ENCODE results near the gene PLPP4.

Gene PLPP4

DNA sequence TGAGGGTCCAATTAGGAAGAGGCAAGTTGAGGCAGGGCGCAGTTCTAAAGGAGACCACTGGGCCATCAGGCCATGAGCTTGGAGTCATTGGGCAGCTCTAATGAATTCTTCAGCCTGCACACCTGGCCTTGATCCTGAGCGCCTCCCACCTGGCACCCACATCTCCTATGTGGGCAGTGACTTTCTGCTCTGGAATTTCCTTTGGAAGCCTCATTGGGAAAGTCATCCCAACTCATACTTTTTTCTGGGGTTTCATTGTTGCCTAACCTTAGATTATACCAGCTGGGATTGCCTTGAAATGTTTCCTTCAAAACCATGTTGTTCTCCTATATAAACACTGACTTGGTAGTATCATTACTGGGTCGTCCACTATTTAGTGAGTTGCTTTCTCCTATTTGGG is 54.1 kb downstream of the PLPP4 start:
- H3K27ac Mint-ChIP-seq = no peak overlapping the region
- H3K9me3 Mint-ChIP-seq = peaks cover 7% of the 10 kb centered on the region
- ATAC-seq (no peak), DNase-seq (no peak)
- no peaks in the 10 kb centered on the region for H3K36me3 Mint-ChIP-seq (ENCODE audit: low read depth)
- no peaks in the 10 kb centered on the region for H3K27me3 Mint-ChIP-seq
- H3K4me1 Mint-ChIP-seq = no peaks in the 10 kb centered on the region
- H3K4me3 Mint-ChIP-seq = no peak overlapping the region

GRCh38 chr10:120513307-120513796 is 56.3 kb downstream of the PLPP4 start:
- ATAC-seq (no peak), DNase-seq (no peak)
- Mint-ChIP-seq H3K27ac (no peak overlapping the region), H3K9me3 (peaks cover 7% of the 10 kb centered on the region), H3K36me3 (ENCODE audit: low read depth) (no peaks in the 10 kb centered on the region), H3K4me3 (no peak overlapping the region), H3K4me1 (no peaks in the 10 kb centered on the region), H3K27me3 (no peaks in the 10 kb centered on the region)

GRCh38 chr10:120514035-120514620 is 57.1 kb downstream of the PLPP4 start:
- H3K27ac Mint-ChIP-seq = no peak overlapping the region
- DNase-seq (peak; percentile 11), ATAC-seq (no peak)
- H3K27me3 Mint-ChIP-seq = no peaks in the 10 kb centered on the region
- no peak overlapping the region for H3K4me3 Mint-ChIP-seq
- H3K9me3 Mint-ChIP-seq = peaks cover 7% of the 10 kb centered on the region
- H3K4me1 Mint-ChIP-seq = no peaks in the 10 kb centered on the region
- no peaks in the 10 kb centered on the region for H3K36me3 Mint-ChIP-seq (ENCODE audit: low read depth)

DNA sequence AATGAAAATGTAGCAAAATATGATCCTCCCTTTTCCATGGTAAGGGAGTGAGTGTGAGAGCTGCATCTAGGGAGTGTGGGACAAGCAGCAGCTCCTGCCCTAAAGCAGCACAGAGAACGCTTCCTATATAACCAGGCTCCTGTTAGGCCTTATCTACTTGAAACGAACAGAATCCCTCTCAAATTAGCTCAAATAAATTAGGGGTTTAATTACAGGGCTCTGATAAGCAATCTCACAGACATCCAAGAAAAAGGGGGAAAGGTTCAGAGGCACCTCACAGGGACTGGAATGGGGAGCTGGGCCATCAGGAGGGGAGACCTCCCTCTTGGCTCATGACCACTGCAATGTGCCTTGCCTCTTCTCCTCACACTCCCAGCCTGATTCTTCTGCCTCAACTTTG is 57.9 kb downstream of the PLPP4 start:
- no peaks in the 10 kb centered on the region for H3K4me1 Mint-ChIP-seq
- H3K36me3 Mint-ChIP-seq (ENCODE audit: low read depth) = no peaks in the 10 kb centered on the region
- ATAC-seq = no peak
- peaks cover 7% of the 10 kb centered on the region for H3K9me3 Mint-ChIP-seq
- no peak overlapping the region for H3K27ac Mint-ChIP-seq
- H3K27me3 Mint-ChIP-seq = no peaks in the 10 kb centered on the region
- no peak for DNase-seq
- H3K4me3 Mint-ChIP-seq = no peak overlapping the region

DNA sequence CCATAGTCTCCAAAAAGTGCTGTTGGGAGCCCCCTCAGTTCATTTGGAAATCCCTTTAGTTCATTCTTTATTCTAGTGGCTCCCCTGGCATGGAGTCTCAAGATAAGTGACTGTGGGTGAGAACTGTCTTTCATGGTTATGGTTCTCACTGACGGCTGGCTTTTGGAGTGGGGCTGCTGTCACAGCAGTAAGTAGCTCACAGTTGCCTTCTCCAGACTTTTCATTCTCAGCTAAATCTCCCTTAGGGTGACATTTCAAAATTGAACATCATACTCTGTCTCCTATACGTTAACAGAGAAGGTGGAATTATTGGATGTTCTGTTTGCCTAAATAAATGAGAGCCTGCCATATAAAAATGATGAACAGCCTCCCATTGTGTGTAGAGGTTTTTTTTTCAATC is 58.7 kb downstream of the PLPP4 start:
- peaks cover 7% of the 10 kb centered on the region for H3K9me3 Mint-ChIP-seq
- ATAC-seq (no peak), DNase-seq (no peak)
- H3K36me3 Mint-ChIP-seq (ENCODE audit: low read depth) = no peaks in the 10 kb centered on the region
- H3K27ac Mint-ChIP-seq = no peak overlapping the region
- H3K4me3 Mint-ChIP-seq = no peak overlapping the region
- H3K4me1 Mint-ChIP-seq = no peaks in the 10 kb centered on the region
- no peaks in the 10 kb centered on the region for H3K27me3 Mint-ChIP-seq

- DNase-seq = no peak
Measured at GRCh38 chr10:120516426-120516825, 59.4 kb downstream of the PLPP4 start.

GRCh38 chr10:120517196-120517595 is 60.2 kb downstream of the PLPP4 start:
- no peak for ATAC-seq
- H3K4me3 Mint-ChIP-seq = no peak overlapping the region
- H3K4me1 Mint-ChIP-seq = no peaks in the 10 kb centered on the region
- H3K36me3 Mint-ChIP-seq (ENCODE audit: low read depth) = no peaks in the 10 kb centered on the region
- H3K9me3 Mint-ChIP-seq = peaks cover 7% of the 10 kb centered on the region
- no peak overlapping the region for H3K27ac Mint-ChIP-seq
- DNase-seq = no peak
- no peaks in the 10 kb centered on the region for H3K27me3 Mint-ChIP-seq

More at GRCh38 chr10:120516426-120516825, 59.4 kb downstream of the PLPP4 start:
- peaks cover 7% of the 10 kb centered on the region for H3K9me3 Mint-ChIP-seq
- H3K27ac Mint-ChIP-seq = no peak overlapping the region
- H3K4me1 Mint-ChIP-seq = no peaks in the 10 kb centered on the region
- no peak overlapping the region for H3K4me3 Mint-ChIP-seq
- ATAC-seq = no peak
- no peaks in the 10 kb centered on the region for H3K27me3 Mint-ChIP-seq
- no peaks in the 10 kb centered on the region for H3K36me3 Mint-ChIP-seq (ENCODE audit: low read depth)

DNA sequence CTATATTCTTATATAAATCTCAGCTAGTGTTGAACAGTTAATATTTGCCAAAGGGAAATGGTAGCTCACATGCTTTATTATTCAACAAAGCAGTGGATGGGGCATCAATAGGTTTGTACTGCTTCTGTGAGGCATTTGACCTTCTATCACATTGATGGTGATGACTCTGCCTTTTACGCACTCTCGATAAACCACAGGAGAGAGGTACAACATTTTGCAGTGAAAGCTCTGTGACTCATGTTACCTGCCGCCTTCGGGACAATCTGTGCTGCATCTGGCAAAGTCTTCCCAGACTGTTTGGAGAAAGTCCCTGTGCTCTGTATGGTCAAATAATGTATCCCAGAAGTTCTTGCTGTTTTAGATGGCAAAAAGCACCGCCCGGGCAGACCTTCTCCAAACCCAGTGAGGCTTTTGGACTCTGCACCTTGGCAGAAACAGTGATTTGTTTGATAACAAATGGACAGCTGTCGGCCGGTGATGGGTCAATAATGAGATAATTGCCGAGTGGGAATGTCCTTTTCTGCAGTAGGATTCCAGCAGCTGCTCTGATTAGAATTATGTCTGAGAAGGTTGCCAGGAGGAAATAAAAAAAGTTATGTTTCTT is 61.0 kb downstream of the PLPP4 start:
- no peaks in the 10 kb centered on the region for H3K4me1 Mint-ChIP-seq
- peaks cover 7% of the 10 kb centered on the region for H3K9me3 Mint-ChIP-seq
- no peak overlapping the region for H3K4me3 Mint-ChIP-seq
- DNase-seq (no peak), ATAC-seq (no peak)
- no peaks in the 10 kb centered on the region for H3K27me3 Mint-ChIP-seq
- H3K36me3 Mint-ChIP-seq (ENCODE audit: low read depth) = no peaks in the 10 kb centered on the region
- no peak overlapping the region for H3K27ac Mint-ChIP-seq

- no peaks in the 10 kb centered on the region for H3K9me3 Mint-ChIP-seq
- no peak overlapping the region for H3K4me3 Mint-ChIP-seq
- ATAC-seq (no peak), DNase-seq (no peak)
- no peaks in the 10 kb centered on the region for H3K36me3 Mint-ChIP-seq (ENCODE audit: low read depth)
- no peaks in the 10 kb centered on the region for H3K27me3 Mint-ChIP-seq
- no peaks in the 10 kb centered on the region for H3K4me1 Mint-ChIP-seq
- no peak overlapping the region for H3K27ac Mint-ChIP-seq
Measured at GRCh38 chr10:120521880-120522279, 64.9 kb downstream of the PLPP4 start.

DNA sequence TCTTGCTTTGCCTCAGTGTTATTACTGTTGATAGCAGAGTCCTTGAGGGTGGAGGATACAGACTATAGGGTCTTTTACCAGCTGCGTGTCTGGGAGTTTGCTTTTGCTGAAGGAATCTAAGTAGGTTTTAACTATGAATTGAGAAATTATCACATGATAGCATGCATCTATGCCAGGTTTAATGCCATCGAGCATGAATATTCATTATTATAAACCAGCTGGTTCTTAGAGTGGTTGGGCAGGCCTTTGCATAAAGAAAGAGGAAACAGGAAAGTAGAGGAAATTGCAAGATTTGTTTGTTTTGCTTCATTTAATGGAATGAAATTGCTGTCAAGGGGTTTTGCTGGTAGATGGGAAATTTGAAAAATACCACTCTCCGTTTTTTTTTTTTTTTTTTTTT is 70.7 kb downstream of the PLPP4 start:
- Mint-ChIP-seq H3K9me3 (peaks cover 3% of the 10 kb centered on the region), H3K36me3 (ENCODE audit: low read depth) (no peaks in the 10 kb centered on the region), H3K27ac (no peak overlapping the region), H3K27me3 (peaks cover 4% of the 10 kb centered on the region), H3K4me1 (no peaks in the 10 kb centered on the region), H3K4me3 (no peak overlapping the region)
- DNase-seq (no peak), ATAC-seq (no peak)

GRCh38 chr10:120530699-120531098 is 73.7 kb downstream of the PLPP4 start:
- no peak overlapping the region for H3K4me3 Mint-ChIP-seq
- no peaks in the 10 kb centered on the region for H3K36me3 Mint-ChIP-seq (ENCODE audit: low read depth)
- no peak for DNase-seq
- H3K27me3 Mint-ChIP-seq = peaks cover 4% of the 10 kb centered on the region
- H3K4me1 Mint-ChIP-seq = no peaks in the 10 kb centered on the region
- ATAC-seq = no peak
- peaks cover 14% of the 10 kb centered on the region for H3K9me3 Mint-ChIP-seq
- no peak overlapping the region for H3K27ac Mint-ChIP-seq

- DNase-seq = no peak
- no peaks in the 10 kb centered on the region for H3K27me3 Mint-ChIP-seq
- no peaks in the 10 kb centered on the region for H3K4me1 Mint-ChIP-seq
- no peaks in the 10 kb centered on the region for H3K36me3 Mint-ChIP-seq (ENCODE audit: low read depth)
- H3K9me3 Mint-ChIP-seq = peaks cover 11% of the 10 kb centered on the region
- H3K4me3 Mint-ChIP-seq = no peak overlapping the region
- H3K27ac Mint-ChIP-seq = no peak overlapping the region
- ATAC-seq = no peak
Measured at GRCh38 chr10:120538091-120538490, 81.1 kb downstream of the PLPP4 start.

DNA sequence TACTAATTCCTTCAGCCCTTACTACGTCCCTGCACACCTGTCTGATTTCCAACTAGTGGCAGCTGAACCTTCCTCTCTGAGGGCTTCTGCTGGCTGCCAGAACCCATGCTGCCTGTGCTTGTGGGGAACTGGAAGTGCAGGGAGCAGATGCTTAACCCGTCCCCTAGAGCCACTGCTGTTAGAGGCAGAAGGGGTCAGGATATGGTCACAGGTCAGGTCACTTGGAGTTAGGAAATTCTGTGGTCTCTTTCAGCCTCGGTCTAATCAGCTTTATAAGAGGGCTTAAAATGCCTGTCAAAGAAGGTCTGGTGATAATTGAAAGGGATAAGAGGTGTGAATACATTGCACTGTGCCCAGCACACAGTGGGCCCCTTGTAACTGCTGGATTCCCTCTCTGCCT is 82.0 kb downstream of the PLPP4 start:
- Mint-ChIP-seq H3K9me3 (peaks cover 6% of the 10 kb centered on the region), H3K27me3 (no peaks in the 10 kb centered on the region), H3K36me3 (ENCODE audit: low read depth) (no peaks in the 10 kb centered on the region), H3K27ac (no peak overlapping the region), H3K4me3 (no peak overlapping the region), H3K4me1 (no peaks in the 10 kb centered on the region)
- no peak for DNase-seq
- no peak for ATAC-seq

DNA sequence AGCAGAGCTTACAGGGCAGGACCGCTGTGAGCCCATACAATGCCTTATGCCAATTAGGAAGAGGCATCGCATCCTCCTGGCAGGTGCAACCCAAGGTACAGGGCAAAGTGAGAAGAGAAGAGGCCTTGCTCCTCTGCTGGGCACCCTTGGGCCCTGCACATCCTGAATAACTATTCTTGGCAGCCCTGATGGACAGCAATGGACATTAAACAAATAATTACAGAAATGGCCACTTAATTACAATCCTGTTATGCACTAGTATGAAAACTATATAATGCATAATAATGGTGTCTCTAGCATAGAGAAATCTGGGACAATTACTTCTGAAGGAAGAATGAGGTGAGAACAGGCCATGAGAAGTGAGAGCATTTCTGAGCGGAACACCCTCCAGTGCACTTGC is 83.5 kb downstream of the PLPP4 start:
- ATAC-seq (no peak), DNase-seq (no peak)
- Mint-ChIP-seq H3K36me3 (ENCODE audit: low read depth) (no peaks in the 10 kb centered on the region), H3K4me3 (no peak overlapping the region), H3K27ac (no peak overlapping the region), H3K9me3 (no peaks in the 10 kb centered on the region), H3K27me3 (no peaks in the 10 kb centered on the region), H3K4me1 (no peaks in the 10 kb centered on the region)

- DNase-seq = no peak
- no peaks in the 10 kb centered on the region for H3K9me3 Mint-ChIP-seq
- no peaks in the 10 kb centered on the region for H3K27me3 Mint-ChIP-seq
Measured at GRCh38 chr10:120541984-120542383, 85.0 kb downstream of the PLPP4 start.

GRCh38 chr10:120542591-120542990 is 85.6 kb downstream of the PLPP4 start:
- no peak for DNase-seq
- H3K9me3 Mint-ChIP-seq = no peaks in the 10 kb centered on the region
- H3K4me1 Mint-ChIP-seq = no peaks in the 10 kb centered on the region
- H3K27ac Mint-ChIP-seq = no peak overlapping the region
- no peak overlapping the region for H3K4me3 Mint-ChIP-seq
- no peak for ATAC-seq
- H3K27me3 Mint-ChIP-seq = no peaks in the 10 kb centered on the region
- no peaks in the 10 kb centered on the region for H3K36me3 Mint-ChIP-seq (ENCODE audit: low read depth)

More at GRCh38 chr10:120541984-120542383, 85.0 kb downstream of the PLPP4 start:
- Mint-ChIP-seq H3K27ac (no peak overlapping the region), H3K4me1 (no peaks in the 10 kb centered on the region), H3K4me3 (no peak overlapping the region), H3K36me3 (ENCODE audit: low read depth) (no peaks in the 10 kb centered on the region)
- no peak for ATAC-seq
